WERI-Rb-1 (cell line): ENCODE measurements around the gene SNX5.

Experiments used
- DNase-seq: peaks from one replicate; pipeline ENCODE4 v3.0.0-alpha.2; 2020
- H3K27ac ChIP-seq: fragments of 250-450 bp; sonication (Bioruptor Pico); 2 replicates; pipeline ENCODE4 v1.5.1; 2020; ENCODE audit warnings: mild to moderate bottlenecking, moderate library complexity
- H3K27me3 ChIP-seq: fragments of 250-450 bp; sonication (Bioruptor Pico); 2 replicates; pipeline ENCODE4 v1.5.1; 2021; ENCODE audit warnings: mild to moderate bottlenecking, low read depth, moderate library complexity; ENCODE audit not compliant: insufficient read depth, severe bottlenecking
- H3K36me3 ChIP-seq: fragments of 250-450 bp; sonication (Bioruptor Pico); 2 replicates; pipeline ENCODE4 v1.5.1; 2020; ENCODE audit warnings: mild to moderate bottlenecking, moderate library complexity
- H3K4me3 ChIP-seq: 2 replicates; pipeline ENCODE4 v1.5.1; 2011; ENCODE audit warnings: low read depth, mild to moderate bottlenecking, control low read depth, low read length
- H3K9me3 ChIP-seq: fragments of 250-450 bp; sonication (Bioruptor Pico); 2 replicates; pipeline ENCODE4 v1.5.1; 2021; ENCODE audit warnings: mild to moderate bottlenecking, moderate library complexity; ENCODE audit not compliant: severe bottlenecking
- CTCF ChIP-seq: IDR thresholded peaks from 2 replicates; pipeline ENCODE4 v1.5.1; 2011; ENCODE audit warnings: low read depth, mild to moderate bottlenecking, control low read depth, inconsistent platforms, low read length

Gene SNX5

GRCh38 chr20:17950670-17951069 lies 17.9 kb downstream of the SNX5 start:
- Histone ChIP-seq H3K27ac (no peak overlapping the region), H3K9me3 (no peaks in the 10 kb centered on the region), H3K4me3 (no peak overlapping the region), H3K27me3 (no peaks in the 10 kb centered on the region), H3K36me3 (peaks cover 100% of the 10 kb centered on the region)
- DNase-seq, result no peak
- no peak for TF ChIP-seq CTCF

- Histone ChIP-seq H3K27me3 (no peaks in the 10 kb centered on the region), H3K36me3 (peaks cover 100% of the 10 kb centered on the region), H3K4me3 (no peak overlapping the region), H3K27ac (no peak overlapping the region), H3K9me3 (no peaks in the 10 kb centered on the region)
- no peak for DNase-seq
- TF ChIP-seq CTCF, result no peak
Observed at GRCh38 chr20:17949899-17950298, 18.7 kb downstream of the SNX5 start.

- H3K9me3 ChIP-seq, result no peaks in the 10 kb centered on the region
- no peak for TF ChIP-seq CTCF
- H3K4me3 ChIP-seq, result no peak overlapping the region
- no peak overlapping the region for H3K27ac ChIP-seq
- peaks cover 100% of the 10 kb centered on the region for H3K36me3 ChIP-seq
- no peak for DNase-seq
- no peaks in the 10 kb centered on the region for H3K27me3 ChIP-seq
Observed at GRCh38 chr20:17948442-17948841, 20.2 kb downstream of the SNX5 start.

- Histone ChIP-seq H3K27me3 (no peaks in the 10 kb centered on the region), H3K9me3 (no peaks in the 10 kb centered on the region), H3K4me3 (no peak overlapping the region), H3K36me3 (peaks cover 97% of the 10 kb centered on the region), H3K27ac (no peak overlapping the region)
- TF ChIP-seq CTCF, result no peak
- DNase-seq, result no peak
Observed at GRCh38 chr20:17947474-17947815, 21.1 kb downstream of the SNX5 start.

- no peak overlapping the region for H3K27ac ChIP-seq
- no peaks in the 10 kb centered on the region for H3K9me3 ChIP-seq
- H3K27me3 ChIP-seq, result no peaks in the 10 kb centered on the region
- no peak for TF ChIP-seq CTCF
- peaks cover 95% of the 10 kb centered on the region for H3K36me3 ChIP-seq
- DNase-seq, result no peak
- no peak overlapping the region for H3K4me3 ChIP-seq
Observed at GRCh38 chr20:17946572-17947473, 21.8 kb downstream of the SNX5 start.

GRCh38 chr20:17946040-17946439 lies 22.6 kb downstream of the SNX5 start:
- no peaks in the 10 kb centered on the region for H3K27me3 ChIP-seq
- H3K9me3 ChIP-seq, result no peaks in the 10 kb centered on the region
- TF ChIP-seq CTCF, result no peak
- DNase-seq, result no peak
- H3K4me3 ChIP-seq, result no peak overlapping the region
- H3K27ac ChIP-seq, result no peak overlapping the region
- peaks cover 87% of the 10 kb centered on the region for H3K36me3 ChIP-seq
